Colonic mucosa (tissue), 4 donors: ENCODE results near the gene ASB13. TPM values are rescaled to one million over a fixed set of nuclear protein-coding genes. Genes with fewer than 3 reads are reported as not detected.
"Not testable (repeated sequence)": the region's sequence is repeated elsewhere in the genome, so short reads cannot be mapped to it uniquely, and the experiment has no call there.

Experiments used
- DNase-seq: peaks from one replicate; pipeline ENCODE4 v3.0.0-alpha.2; 2020
- H3K27ac ChIP-seq: fragments of 200-600 bp; one replicate; pipeline ENCODE4 v1.8.0; 2021
- H3K27me3 ChIP-seq: fragments of 200-600 bp; one replicate; pipeline ENCODE4 v1.8.0; 2021
- H3K36me3 ChIP-seq: fragments of 200-600 bp; one replicate; pipeline ENCODE4 v1.8.0; 2021
- H3K4me1 ChIP-seq: fragments of 200-600 bp; one replicate; pipeline ENCODE4 v1.8.0; 2021; ENCODE audit warnings: mild to moderate bottlenecking
- H3K4me3 ChIP-seq: fragments of 200-600 bp; one replicate; pipeline ENCODE4 v1.8.0; 2021
- H3K9ac ChIP-seq, 2 donors: one replicate each; pipeline ENCODE4 v1.7.0; 2013; ENCODE audit warnings: control low read depth in 2 of 2, low read depth in 2 of 2, low read length in 2 of 2
- H3K9me3 ChIP-seq: fragments of 200-600 bp; one replicate; pipeline ENCODE4 v1.8.0; 2021
- intact Hi-C: fragments of 100-400 bp; cut with DNase I; formaldehyde crosslinking; loops from one replicate; pipeline ENCODE4 v1.14.1; 2022
- total RNA-seq, 2 donors: library from RNA; stranded (reverse); fragmentation: NEBNext Ultra II Directional in 1 of 2; extraction: Animal tissue kit (Norgen Biotek cat#: 25700) in 1 of 2; gene quantifications; one replicate each; pipeline ENCODE4 v1.2.1, GENCODE V29; 2021
- TF ChIP-seq, protein P1 (sequence below): fragments of 200-600 bp; IDR thresholded peaks from one replicate; pipeline ENCODE4 v1.8.0; 2022; ENCODE audit warnings: antibody characterized with exemption, mild to moderate bottlenecking
- donor health status: healthy.
- donor health status: DM: no; HTN: no; CAD: no.
- donor health status: DM: no; HTN: no; CAD: no.

Gene ASB13
- total RNA-seq, 2 donors from 2014 or later, result 36.1 to 36.2 TPM

- no peak for DNase-seq
- no peak overlapping the region for H3K4me3 ChIP-seq
- H3K27ac ChIP-seq, result no peak overlapping the region
- no peaks in the 10 kb centered on the region for H3K27me3 ChIP-seq
- TF ChIP-seq, protein P1, sequence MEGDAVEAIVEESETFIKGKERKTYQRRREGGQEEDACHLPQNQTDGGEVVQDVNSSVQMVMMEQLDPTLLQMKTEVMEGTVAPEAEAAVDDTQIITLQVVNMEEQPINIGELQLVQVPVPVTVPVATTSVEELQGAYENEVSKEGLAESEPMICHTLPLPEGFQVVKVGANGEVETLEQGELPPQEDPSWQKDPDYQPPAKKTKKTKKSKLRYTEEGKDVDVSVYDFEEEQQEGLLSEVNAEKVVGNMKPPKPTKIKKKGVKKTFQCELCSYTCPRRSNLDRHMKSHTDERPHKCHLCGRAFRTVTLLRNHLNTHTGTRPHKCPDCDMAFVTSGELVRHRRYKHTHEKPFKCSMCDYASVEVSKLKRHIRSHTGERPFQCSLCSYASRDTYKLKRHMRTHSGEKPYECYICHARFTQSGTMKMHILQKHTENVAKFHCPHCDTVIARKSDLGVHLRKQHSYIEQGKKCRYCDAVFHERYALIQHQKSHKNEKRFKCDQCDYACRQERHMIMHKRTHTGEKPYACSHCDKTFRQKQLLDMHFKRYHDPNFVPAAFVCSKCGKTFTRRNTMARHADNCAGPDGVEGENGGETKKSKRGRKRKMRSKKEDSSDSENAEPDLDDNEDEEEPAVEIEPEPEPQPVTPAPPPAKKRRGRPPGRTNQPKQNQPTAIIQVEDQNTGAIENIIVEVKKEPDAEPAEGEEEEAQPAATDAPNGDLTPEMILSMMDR, result no peak
- no peaks in the 10 kb centered on the region for H3K9me3 ChIP-seq
- H3K36me3 ChIP-seq, result no peaks in the 10 kb centered on the region
- H3K9ac ChIP-seq, result no peak overlapping the region
- no peaks in the 10 kb centered on the region for H3K4me1 ChIP-seq
- intact Hi-C loops, result no loop called here
Measured at GRCh38 chr10:5596611-5597341, 69.6 kb downstream of the ASB13 start.

- H3K4me3 ChIP-seq, result no peak overlapping the region
- H3K36me3 ChIP-seq, result no peaks in the 10 kb centered on the region
- H3K27ac ChIP-seq, result no peak overlapping the region
- intact Hi-C loops, result no loop called here
- no peak overlapping the region for H3K9ac ChIP-seq
- H3K4me1 ChIP-seq, result no peaks in the 10 kb centered on the region
- TF ChIP-seq, protein P1, result no peak
- no peaks in the 10 kb centered on the region for H3K9me3 ChIP-seq
- DNase-seq, result no peak
- H3K27me3 ChIP-seq, result no peaks in the 10 kb centered on the region
Measured at GRCh38 chr10:5595994-5596471, 70.4 kb downstream of the ASB13 start.

GRCh38 chr10:5595591-5595990 lies 70.8 kb downstream of the ASB13 start:
- Histone ChIP-seq H3K36me3 (no peaks in the 10 kb centered on the region), H3K4me1 (no peaks in the 10 kb centered on the region), H3K4me3 (no peak overlapping the region), H3K9me3 (no peaks in the 10 kb centered on the region), H3K27me3 (no peaks in the 10 kb centered on the region), H3K27ac (no peak overlapping the region), H3K9ac (no peak overlapping the region)
- DNase-seq, result no peak
- intact Hi-C loops, result no loop called here
- TF ChIP-seq, protein P1, result no peak

GRCh38 chr10:5595095-5595494 lies 71.3 kb downstream of the ASB13 start:
- Histone ChIP-seq H3K9me3 (no peaks in the 10 kb centered on the region), H3K4me1 (no peaks in the 10 kb centered on the region), H3K9ac (no peak overlapping the region), H3K4me3 (no peak overlapping the region), H3K36me3 (no peaks in the 10 kb centered on the region), H3K27ac (no peak overlapping the region), H3K27me3 (no peaks in the 10 kb centered on the region)
- TF ChIP-seq, protein P1, result no peak
- DNase-seq, result no peak
- intact Hi-C loops, result no loop called here

DNA sequence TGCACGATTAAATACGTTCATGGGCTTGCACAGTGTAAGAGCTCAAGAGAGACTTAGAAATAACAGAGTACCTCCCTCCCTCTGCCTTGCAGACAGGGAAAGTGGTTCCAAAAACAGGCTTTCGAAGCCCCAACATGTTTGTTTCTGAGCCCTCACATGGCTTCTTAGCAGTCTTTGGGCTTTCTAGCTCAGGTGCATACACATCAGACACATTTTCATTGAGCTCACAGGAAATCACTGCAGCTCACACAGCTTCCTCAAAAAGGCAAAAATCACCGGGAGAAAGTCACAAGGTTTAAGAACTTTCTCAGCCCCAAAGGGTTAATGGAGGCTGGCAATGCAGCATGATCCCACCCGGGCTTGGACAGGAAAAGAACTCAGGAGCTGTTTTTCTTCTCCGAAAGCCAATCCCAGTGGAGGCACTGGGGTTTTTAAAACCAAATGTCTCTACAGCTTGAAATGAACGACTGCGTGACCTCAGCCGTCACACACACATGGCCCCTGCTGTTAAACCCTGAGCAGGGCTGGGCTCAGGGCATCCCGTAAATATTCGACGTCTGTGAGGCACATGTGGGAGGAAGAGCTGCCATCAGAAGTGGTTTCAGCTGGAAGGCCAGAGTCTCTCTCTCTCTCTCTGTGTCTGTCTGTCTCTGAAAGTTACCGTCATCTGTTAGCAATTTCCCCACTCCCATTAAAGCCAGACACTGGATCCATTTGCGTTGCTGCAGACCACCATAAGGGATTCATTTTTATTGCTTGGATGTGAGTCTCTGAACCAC lies 71.9 kb downstream of the ASB13 start:
- no peaks in the 10 kb centered on the region for H3K27me3 ChIP-seq
- no peak overlapping the region for H3K9ac ChIP-seq
- H3K27ac ChIP-seq, result no peak overlapping the region
- intact Hi-C loops, result no loop called here
- TF ChIP-seq, protein P1, result no peak
- H3K9me3 ChIP-seq, result no peaks in the 10 kb centered on the region
- no peak overlapping the region for H3K4me3 ChIP-seq
- H3K36me3 ChIP-seq, result no peaks in the 10 kb centered on the region
- H3K4me1 ChIP-seq, result no peaks in the 10 kb centered on the region
- DNase-seq, result no peak

GRCh38 chr10:5593347-5593746 lies 73.0 kb downstream of the ASB13 start:
- H3K27ac ChIP-seq, H3K4me1 ChIP-seq, H3K36me3 ChIP-seq, H3K4me3 ChIP-seq, H3K9ac ChIP-seq, H3K9me3 ChIP-seq, intact Hi-C loops, H3K27me3 ChIP-seq, DNase-seq: not testable (repeated sequence)
